Small intestine (tissue), 7 donors: ENCODE data around the gene THSD4. TPM values are rescaled to one million over a fixed set of nuclear protein-coding genes. Genes with fewer than 3 reads are reported as not detected.
"Not testable (repeated sequence)": the region's sequence is repeated elsewhere in the genome, so short reads cannot be mapped to it uniquely, and the experiment has no call there.

ENCODE experiments used
- DNase-seq, 2 donors: peaks; one replicate each; pipeline versions ENCODE4 v3.0.0 to v3.0.0-alpha.2; 2013
- FAIRE-seq: peaks from 2 replicates; lab custom pipeline; 2012; peaks lifted over from hg19 to GRCh38; lab: Jason Lieb, UNC
- H3K27ac ChIP-seq, 3 donors: one replicate each; pipeline ENCODE4 v1.5.1; 2013; ENCODE audit warnings: low read length in 2 of 3, mild to moderate bottlenecking in 2 of 3, control low read depth in 1 of 3, inconsistent platforms in 1 of 3, low read depth in 1 of 3, moderate library complexity in 1 of 3
- H3K27me3 ChIP-seq, 3 donors: one replicate each; pipeline ENCODE4 v1.6.1; 2013; ENCODE audit warnings: low read length in 3 of 3, inconsistent platforms in 1 of 3; ENCODE audit not compliant: control insufficient read depth in 3 of 3, insufficient read depth in 3 of 3
- H3K36me3 ChIP-seq, 3 donors: one replicate each; pipeline ENCODE4 v1.6.1; 2013; ENCODE audit warnings: low read length in 3 of 3, inconsistent platforms in 1 of 3, low read depth in 1 of 3, mild to moderate bottlenecking in 1 of 3, moderate library complexity in 1 of 3; ENCODE audit not compliant: control insufficient read depth in 3 of 3, insufficient read depth in 2 of 3
- H3K4me1 ChIP-seq, 3 donors: one replicate each; pipeline ENCODE4 v1.6.1; 2013; ENCODE audit warnings: low read length in 2 of 3, inconsistent platforms in 1 of 3, low read depth in 1 of 3, mild to moderate bottlenecking in 1 of 3, moderate library complexity in 1 of 3; ENCODE audit not compliant: control insufficient read depth in 3 of 3, insufficient read depth in 2 of 3
- H3K4me3 ChIP-seq, 3 donors: one replicate each; pipeline ENCODE4 v1.5.1; 2013; ENCODE audit warnings: low read length in 3 of 3, control low read depth in 1 of 3, inconsistent platforms in 1 of 3, low read depth in 1 of 3, mild to moderate bottlenecking in 1 of 3, moderate library complexity in 1 of 3
- H3K9me3 ChIP-seq, 2 donors: one replicate each; pipeline ENCODE4 v1.6.1; 2013; ENCODE audit warnings: low read depth in 1 of 2, low read length in 1 of 2; ENCODE audit not compliant: control insufficient read depth in 2 of 2, insufficient read depth in 1 of 2
- WGBS, 3 donors: extraction: QIAGEN DNeasy Blood & Tissue Kit; methylation state at CpG; one replicate each; pipeline ENCODE4 v1.1.7; 2013; 5-methylcytosine and 5-hydroxymethylcytosine counted together
- polyA plus RNA-seq, 4 donors: library from polyadenylated mRNA; stranded (reverse) in 3 of 4; unstranded in 1 of 4; fragments of 200-250 nt in 3 of 4; fragments of 120-200 nt in 1 of 4; gene quantifications; one replicate each; pipeline versions ENCODE4 v1.2.1 to v1.2.3, GENCODE V29; 2013
- donor health status: healthy with polysubstance abuse.
- donor health status: control.
- donor health status: control.
- donor health status: Bipolar disorder and iron deficiency.
- donor health status: healthy.

Gene THSD4
- polyA plus RNA-seq, 4 donors = 3.6 to 14.4 (median 9.7) TPM

DNA sequence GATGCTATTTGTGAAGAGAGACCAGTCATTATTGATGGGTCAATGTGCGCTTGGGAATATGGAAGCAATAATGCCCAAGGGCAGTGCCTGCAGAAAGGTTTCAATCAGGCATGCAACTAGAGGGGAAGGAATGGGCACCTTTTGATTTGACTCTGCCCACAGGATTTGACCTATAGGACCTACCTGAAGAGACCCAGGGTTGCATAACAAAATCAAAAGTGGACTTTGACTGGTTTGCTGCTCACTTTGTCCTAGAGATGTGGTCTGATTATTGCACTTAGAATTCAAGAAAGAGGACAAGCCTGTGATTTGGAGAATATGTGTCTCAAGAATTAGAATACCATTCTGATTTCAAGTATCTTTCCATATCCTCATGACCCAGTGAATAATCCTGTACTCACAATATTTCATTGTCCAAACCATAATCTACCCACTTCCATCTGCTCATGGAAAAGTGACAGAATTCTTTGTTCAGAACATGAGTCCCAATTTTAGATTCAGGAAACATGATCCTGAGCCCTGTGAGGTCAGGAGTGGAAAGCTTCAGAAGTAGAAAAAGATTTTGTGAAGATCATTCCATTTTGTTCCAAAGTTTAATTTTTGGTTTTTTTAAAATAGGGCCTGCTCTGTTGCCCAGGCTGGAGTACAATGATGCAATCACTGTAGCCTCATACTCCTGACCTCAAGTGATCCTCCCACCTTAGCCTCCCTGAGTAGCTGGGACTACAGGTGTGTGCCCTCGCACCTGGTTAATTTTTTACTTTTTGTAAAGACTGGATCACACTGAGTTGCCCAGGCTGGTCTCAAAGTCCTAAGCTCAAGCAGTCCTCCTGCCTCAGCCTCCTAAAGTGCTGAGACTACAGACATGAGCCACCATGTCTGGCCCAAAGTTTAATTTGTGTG, 543.8 kb downstream of the THSD4 start:
- no peaks in the 10 kb centered on the region for H3K27me3 ChIP-seq
- 92 to 93% (median 92%) methylated on average over 2 of the region's 2 CpGs for WGBS, 3 donors
- peaks cover 0 to 3% (median 0%) of the 10 kb centered on the region in 3 donors for H3K36me3 ChIP-seq
- no peak for FAIRE-seq
- no peak overlapping the region for H3K27ac ChIP-seq
- H3K4me1 ChIP-seq = peaks cover 0 to 3% (median 0%) of the 10 kb centered on the region in 3 donors
- H3K4me3 ChIP-seq = no peak overlapping the region
- H3K9me3 ChIP-seq = no peaks in the 10 kb centered on the region
- peak in 1 of 2 donors; percentile 31 for DNase-seq

DNA sequence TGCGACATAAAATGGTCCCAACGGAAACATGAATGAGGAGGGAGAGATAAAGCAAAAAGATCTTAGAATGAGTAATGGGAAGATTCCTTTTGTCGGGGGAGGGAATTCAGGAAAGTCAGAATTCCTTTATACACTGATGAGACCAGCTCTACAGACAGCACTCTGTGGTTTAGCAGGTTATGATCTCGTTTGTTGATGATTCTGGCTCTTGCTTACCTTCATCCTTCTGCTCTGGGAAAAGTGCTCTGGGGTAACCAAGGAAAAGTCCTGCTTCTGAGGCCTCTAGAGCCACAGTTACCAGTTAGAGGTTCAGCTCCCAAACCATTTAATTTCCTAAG, 544.4 kb downstream of the THSD4 start:
- 72 to 90% (median 77%) methylated on average over 4 of the region's 4 CpGs for WGBS, 3 donors
- H3K27ac ChIP-seq = no peak overlapping the region
- H3K9me3 ChIP-seq = no peaks in the 10 kb centered on the region
- H3K4me1 ChIP-seq = peaks cover 0 to 3% (median 0%) of the 10 kb centered on the region in 3 donors
- peaks cover 0 to 3% (median 0%) of the 10 kb centered on the region in 3 donors for H3K36me3 ChIP-seq
- no peak for DNase-seq
- no peak overlapping the region for H3K4me3 ChIP-seq
- H3K27me3 ChIP-seq = no peaks in the 10 kb centered on the region
- FAIRE-seq = no peak

DNA sequence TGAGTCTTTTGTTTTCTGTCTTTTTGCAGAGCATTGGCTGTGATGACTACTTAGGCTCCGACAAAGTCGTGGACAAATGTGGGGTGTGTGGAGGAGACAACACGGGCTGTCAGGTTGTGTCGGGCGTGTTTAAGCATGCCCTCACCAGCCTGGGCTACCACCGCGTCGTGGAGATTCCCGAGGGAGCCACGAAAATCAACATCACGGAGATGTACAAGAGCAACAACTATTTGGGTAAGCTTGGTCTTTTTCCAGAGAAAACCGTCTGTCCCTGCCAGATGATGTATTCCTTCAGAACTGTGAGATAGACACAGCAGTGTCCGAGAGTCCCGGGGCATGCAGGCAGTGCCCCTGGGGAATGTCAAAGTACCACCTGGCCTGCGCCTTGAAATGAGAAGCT, 545.2 kb downstream of the THSD4 start:
- no peaks in the 10 kb centered on the region for H3K27me3 ChIP-seq
- peaks cover 0 to 3% (median 0%) of the 10 kb centered on the region in 3 donors for H3K36me3 ChIP-seq
- H3K4me3 ChIP-seq = no peak overlapping the region
- WGBS, 3 donors = 66 to 87% (median 80%) methylated on average over 15 of the region's 15 CpGs
- no peak for DNase-seq
- H3K9me3 ChIP-seq = peaks cover 0 to under 1% of the 10 kb centered on the region in 2 donors
- peak overlapping the region in 1 of 3 donors; percentile 24 for H3K27ac ChIP-seq
- H3K4me1 ChIP-seq = peaks cover 0 to 3% (median 0%) of the 10 kb centered on the region in 3 donors
- no peak for FAIRE-seq

DNA sequence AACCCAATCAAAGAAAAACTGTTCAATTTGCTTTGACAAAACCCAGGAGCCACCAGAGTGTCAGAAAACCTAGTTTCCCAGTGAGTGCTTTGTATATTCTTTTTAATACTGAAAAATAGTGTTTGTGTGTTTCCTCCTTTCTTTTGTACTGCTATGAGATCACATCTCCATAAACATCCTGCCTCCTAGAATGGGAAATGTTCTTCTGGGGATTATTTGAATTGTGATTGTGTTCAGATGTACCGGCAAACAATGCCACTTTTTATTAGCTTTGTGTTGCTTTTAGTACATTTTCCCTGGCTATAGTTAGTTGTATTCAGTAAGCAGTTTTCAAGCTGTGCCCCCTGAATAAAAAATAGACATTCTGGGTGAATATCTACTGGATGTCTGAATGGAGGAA, 547.0 kb downstream of the THSD4 start:
- WGBS, 3 donors = 33 to 82% (median 68%) methylated on average over 1 of the region's 1 CpG
- DNase-seq (no peak), FAIRE-seq (no peak)
- Histone ChIP-seq H3K27me3 (no peaks in the 10 kb centered on the region), H3K4me1 (peaks cover 0 to 3% (median 0%) of the 10 kb centered on the region in 3 donors), H3K9me3 (peaks cover 0 to 3% of the 10 kb centered on the region in 2 donors), H3K27ac (no peak overlapping the region), H3K36me3 (peaks cover 0 to 3% (median 0%) of the 10 kb centered on the region in 3 donors), H3K4me3 (no peak overlapping the region)

DNA sequence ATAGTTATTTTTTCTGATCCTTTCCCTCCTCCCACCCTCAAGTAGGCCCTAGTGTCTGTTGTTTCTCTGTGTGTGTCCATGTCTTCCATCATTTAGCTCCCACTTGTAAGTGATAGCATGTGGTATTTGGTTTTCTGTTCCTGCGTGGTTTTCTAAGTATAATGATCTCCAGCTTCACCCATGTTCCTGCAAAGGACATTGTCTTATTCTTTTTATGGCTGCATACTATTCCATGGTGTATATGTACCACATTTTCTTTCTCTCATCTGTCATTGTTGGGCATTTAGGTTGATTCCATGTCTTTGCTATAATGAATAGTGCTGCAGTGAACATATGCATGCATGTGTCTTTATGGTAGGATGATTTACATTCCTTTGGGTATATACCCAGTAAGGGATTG, 549.4 kb downstream of the THSD4 start:
- Histone ChIP-seq H3K27ac (no peak overlapping the region), H3K27me3 (no peaks in the 10 kb centered on the region), H3K9me3 (peaks cover 0 to 3% of the 10 kb centered on the region in 2 donors), H3K4me1 (peaks cover 0 to 3% (median 0%) of the 10 kb centered on the region in 3 donors), H3K4me3 (no peak overlapping the region), H3K36me3 (no peaks in the 10 kb centered on the region)
- FAIRE-seq = no peak
- DNase-seq = no peak
- WGBS, 3 donors = 81 to 96% (median 90%) methylated on average over 1 of the region's 1 CpG

DNA sequence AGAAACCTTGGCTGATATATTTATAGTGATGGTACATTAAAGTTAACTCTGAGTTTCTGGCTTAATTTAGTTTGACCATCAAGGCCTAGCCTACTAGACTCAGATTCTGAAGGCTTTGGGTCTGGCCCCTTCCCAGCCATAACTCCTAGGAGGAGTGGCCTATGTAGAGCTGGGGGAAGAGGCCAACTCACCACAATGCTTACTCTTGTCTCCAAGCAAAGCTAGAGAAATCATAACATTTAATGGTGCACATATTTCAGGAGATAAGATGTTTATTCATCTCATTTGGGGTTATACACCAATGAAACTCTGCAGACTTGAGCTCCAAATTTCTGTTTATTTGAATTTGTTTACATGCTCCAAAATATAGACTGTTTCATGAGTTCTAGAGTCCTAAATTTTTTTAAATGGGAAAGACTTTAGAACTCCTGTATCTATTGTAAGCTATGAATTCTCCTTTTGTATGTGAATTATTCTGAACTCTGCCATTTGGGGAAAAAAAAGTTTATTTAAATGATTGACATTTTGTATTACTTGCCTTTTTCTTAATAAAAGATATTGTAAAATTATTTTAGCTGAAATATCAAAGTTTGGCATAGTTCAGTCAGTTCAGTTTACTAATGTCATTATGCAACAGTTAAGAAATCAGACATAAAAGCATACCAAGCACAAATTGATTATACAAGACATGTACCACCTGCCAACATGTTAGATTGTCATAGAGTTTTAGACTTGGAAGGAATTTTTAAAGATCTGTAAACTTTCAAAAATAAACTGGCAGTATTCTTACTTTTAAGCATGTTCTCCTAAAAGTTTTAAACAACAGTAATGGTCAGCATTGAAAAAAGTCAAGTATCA, 551.7 kb downstream of the THSD4 start:
- Histone ChIP-seq H3K4me3 (no peak overlapping the region), H3K36me3 (no peaks in the 10 kb centered on the region), H3K27ac (no peak overlapping the region), H3K27me3 (no peaks in the 10 kb centered on the region), H3K4me1 (no peaks in the 10 kb centered on the region), H3K9me3 (peaks cover 0 to 3% of the 10 kb centered on the region in 2 donors)
- no peak for DNase-seq
- no peak for FAIRE-seq

DNA sequence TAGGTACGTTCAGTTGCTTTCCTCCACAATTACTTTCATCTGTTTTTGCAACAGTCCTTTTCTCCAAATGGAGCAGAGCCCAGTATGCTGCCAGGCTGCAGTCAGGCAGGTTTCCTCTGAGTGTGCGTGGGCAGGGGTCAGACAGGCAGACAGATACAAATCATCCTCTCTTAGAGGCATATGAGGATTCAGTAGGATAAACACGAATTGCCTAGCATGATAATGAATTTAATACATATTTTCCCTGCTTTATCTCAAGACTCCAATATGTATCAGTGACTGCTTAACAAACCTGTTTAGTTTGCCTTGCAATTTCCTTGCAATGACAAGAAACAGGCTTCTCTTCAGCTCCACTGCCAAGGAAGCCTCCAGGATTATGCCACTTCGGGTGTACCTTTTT, 554.4 kb downstream of the THSD4 start:
- no peak for DNase-seq
- FAIRE-seq = no peak
- Histone ChIP-seq H3K27me3 (no peaks in the 10 kb centered on the region), H3K27ac (no peak overlapping the region), H3K9me3 (peaks cover 0 to 3% of the 10 kb centered on the region in 2 donors), H3K36me3 (no peaks in the 10 kb centered on the region), H3K4me3 (no peak overlapping the region), H3K4me1 (no peaks in the 10 kb centered on the region)
- WGBS, 3 donors = 50 to 58% (median 55%) methylated on average over 4 of the region's 4 CpGs

DNA sequence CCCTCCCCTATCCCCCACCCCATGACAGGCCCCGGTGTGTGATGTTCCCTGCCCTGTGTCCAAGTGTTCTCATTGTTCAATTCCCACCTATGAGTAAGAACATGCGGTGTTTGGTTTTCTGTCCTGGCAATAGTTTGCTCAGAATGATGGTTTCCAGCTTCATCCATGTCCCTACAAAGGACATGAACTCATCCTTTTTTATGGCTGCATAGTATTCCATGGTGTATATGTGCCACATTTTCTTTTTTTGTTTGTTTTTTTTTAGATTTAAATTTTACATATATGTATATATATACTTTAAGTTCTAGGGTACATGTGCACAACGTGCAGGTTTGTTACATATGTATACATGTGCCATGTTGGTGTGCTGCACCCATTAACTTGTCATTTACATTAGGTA, 555.0 kb downstream of the THSD4 start:
- 90 to 95% (median 95%) methylated on average over 3 of the region's 3 CpGs for WGBS, 3 donors

More for the DNA sequence above, 555.0 kb downstream of the THSD4 start:
- not testable (repeated sequence) for H3K9me3 ChIP-seq, H3K27me3 ChIP-seq, H3K27ac ChIP-seq, DNase-seq, H3K36me3 ChIP-seq, H3K4me1 ChIP-seq, H3K4me3 ChIP-seq, FAIRE-seq
